ENCODE results near the gene USP35.

USP35 gene, protein sequence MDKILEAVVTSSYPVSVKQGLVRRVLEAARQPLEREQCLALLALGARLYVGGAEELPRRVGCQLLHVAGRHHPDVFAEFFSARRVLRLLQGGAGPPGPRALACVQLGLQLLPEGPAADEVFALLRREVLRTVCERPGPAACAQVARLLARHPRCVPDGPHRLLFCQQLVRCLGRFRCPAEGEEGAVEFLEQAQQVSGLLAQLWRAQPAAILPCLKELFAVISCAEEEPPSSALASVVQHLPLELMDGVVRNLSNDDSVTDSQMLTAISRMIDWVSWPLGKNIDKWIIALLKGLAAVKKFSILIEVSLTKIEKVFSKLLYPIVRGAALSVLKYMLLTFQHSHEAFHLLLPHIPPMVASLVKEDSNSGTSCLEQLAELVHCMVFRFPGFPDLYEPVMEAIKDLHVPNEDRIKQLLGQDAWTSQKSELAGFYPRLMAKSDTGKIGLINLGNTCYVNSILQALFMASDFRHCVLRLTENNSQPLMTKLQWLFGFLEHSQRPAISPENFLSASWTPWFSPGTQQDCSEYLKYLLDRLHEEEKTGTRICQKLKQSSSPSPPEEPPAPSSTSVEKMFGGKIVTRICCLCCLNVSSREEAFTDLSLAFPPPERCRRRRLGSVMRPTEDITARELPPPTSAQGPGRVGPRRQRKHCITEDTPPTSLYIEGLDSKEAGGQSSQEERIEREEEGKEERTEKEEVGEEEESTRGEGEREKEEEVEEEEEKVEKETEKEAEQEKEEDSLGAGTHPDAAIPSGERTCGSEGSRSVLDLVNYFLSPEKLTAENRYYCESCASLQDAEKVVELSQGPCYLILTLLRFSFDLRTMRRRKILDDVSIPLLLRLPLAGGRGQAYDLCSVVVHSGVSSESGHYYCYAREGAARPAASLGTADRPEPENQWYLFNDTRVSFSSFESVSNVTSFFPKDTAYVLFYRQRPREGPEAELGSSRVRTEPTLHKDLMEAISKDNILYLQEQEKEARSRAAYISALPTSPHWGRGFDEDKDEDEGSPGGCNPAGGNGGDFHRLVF

GRCh38 chr11:78188286-78189173 is at the start of gene USP35, which contains the start of gene KCTD21:
Gene USP35 (plus strand): TSS chr11:78188919. CDS start chr11:78196246, 7,327 bp downstream.
Gene KCTD21 (minus strand): TSS chr11:78188626. CDS start chr11:78174554, 14,072 bp downstream.
- DNase-seq, result peak; percentile 98 to 99 (median 99)

DNA sequence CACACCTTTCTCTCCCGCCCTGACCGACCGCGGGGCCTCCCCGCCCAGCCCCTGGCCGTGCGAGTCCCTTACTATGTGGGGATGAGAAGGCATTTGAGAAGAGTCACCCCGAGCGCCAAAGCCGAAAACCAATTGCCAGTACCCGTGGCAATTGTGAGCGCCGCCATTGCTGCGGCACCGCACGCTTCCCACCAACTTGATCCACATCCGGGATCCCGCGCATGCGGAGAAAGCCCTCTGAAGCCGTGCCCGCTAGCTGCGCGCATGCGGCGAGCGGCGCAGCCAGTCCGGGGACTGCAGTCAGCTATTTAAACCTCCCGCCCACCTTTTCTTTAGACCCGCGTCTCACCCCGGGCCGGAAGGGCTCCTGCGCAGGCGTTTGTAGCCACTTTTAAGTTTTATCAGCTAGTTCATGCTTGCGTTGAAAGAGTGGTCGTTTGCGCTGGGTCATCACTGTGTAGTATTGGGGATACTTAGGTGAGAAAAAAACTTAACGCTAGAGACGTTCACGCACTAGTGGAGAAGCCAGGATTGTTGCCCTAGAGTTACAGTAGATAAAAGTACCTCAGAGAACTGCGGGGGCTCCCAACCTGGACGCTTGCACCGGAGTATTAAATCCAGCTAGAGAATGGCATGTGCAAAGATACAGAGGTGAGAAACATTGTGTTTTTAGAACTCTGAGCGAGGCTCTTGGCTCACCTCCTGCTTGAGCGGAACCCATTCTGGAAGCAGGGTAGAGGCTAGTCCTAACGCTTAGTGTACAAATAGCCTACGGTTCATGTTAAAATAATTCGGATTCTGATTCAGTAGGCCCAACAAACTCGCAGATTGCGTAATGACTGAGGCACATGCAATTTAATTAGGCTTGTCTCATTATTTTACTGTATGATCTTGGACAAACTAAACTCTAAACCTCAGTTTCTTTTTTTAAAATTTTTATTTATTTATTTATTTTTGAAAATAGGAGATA is 49.0 kb upstream of the USP35 start, which contains the start of gene ALG8:
Gene ALG8, minus strand, starts transcription at position 205 of the 970 bp plus-strand sequence. Its CDS starts 38 bp downstream, at position 167.
- peak; percentile 98 to 99 (median 99) for DNase-seq

DNA sequence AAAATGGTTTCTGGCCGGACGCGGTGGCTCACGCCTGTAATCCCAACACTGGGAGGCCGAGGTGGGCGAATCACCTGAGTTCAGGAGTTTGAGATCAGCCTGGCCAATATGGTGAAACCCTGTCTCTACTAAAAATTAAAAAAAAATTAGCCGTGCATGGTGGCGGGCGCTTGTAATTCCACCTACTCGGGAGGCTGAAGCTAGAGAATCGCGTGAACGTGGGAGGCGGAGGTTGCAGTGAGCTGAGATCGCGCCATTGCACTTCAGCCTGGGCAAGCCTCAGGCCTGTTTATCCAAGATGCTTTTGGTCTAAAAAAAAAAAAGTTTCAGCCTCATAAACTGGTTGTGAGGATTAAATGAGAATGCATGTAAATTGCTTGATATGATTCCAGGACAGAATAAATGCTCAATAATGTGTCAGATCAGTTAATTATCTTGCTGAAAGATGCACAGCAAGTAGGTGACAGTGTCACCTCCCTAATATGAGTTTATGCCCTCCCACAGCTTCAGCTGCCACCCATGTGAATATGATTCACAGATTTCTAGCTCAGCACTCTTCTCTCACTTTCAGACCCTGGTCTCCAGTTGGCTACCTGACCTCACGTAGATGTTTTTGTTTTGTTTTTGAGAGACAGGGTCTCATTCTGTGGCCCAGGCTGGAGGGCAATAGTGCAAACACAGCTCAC is 48.2 kb upstream of the USP35 start:
- DNase-seq, result peak in 2 of 3 donors; percentile 7 to 17

GRCh38 chr11:78145511-78146025 is 43.2 kb upstream of the USP35 start:
- no peak for DNase-seq

DNA sequence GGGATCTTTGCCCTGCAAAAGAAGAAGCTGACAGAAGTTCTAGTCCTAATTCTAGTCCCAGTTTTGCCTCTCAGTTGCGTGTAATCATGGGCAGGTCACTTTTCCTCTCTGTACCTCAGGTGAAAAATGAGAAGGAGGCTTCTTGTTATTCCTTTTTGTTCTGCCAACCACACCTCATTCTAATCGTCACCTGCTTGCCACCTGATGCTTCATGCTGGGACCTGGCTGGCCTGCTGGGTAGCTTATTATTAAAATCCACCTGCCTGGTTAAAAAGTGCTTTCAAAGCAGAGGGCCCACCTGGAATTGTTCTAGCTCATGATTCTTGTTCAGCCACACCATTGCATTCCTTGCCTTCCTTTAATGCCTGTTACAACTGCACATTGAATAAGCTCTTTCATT is 40.9 kb upstream of the USP35 start:
- DNase-seq, result no peak

DNA sequence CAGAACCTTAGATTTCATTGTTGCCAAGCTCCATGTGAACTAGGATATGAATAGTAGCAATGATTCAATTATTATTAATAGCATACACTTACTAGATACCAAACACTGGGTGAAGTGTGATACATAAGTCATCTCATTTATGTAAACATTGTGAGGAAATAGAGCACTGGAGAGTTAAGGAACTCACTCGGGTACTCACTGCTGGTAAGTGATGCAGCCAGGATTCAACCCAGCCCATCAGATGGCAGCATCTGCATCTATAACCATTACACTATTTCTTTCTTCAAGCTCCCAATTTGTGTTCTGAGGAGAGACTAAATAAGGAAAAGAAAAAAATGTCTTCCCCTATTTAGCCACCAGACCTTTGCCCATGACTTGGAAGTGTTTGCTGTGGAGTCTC is 39.1 kb upstream of the USP35 start:
- peak; percentile 24 to 43 (median 24) for DNase-seq

- no peak for DNase-seq
Observed at GRCh38 chr11:78150346-78150745, 38.4 kb upstream of the USP35 start.

DNA sequence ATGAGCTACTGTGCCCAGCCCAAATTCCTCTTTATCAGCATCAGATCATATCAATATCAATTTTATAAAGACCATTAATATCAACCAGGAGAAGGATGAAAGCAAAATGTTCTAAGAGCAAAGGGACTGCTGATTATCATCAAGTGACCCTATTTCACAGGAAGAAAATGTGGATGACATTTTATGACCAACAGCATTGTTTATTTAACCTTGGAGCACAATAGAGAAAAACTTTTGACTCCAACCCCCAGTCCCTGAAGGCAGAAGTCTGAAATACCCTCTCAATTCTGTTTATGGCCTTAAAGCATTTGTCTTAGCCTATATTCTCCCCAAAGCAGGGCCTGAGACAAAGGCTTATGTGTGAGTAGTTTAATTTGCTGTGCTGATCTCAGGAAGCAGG is 38.0 kb upstream of the USP35 start:
- DNase-seq, result no peak

DNA sequence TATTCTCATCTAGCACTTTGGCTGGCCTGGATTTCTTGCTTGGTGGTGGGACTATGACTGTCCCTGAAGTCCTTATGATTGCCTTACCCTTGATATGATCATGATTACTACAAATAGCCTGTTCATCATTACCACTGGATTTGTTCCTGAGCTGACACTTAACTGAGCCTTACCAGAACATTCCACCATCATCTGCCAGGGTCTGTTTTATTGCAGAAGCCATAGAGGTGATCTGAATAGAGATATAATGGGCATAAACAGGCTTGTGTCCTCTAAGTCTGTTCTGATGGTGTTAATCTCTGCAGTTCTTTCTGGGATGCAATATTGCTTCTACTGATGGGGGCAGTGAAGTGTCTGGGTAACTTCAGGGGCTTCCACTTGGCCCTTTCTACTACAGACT is 36.9 kb upstream of the USP35 start:
- DNase-seq, result no peak

DNA sequence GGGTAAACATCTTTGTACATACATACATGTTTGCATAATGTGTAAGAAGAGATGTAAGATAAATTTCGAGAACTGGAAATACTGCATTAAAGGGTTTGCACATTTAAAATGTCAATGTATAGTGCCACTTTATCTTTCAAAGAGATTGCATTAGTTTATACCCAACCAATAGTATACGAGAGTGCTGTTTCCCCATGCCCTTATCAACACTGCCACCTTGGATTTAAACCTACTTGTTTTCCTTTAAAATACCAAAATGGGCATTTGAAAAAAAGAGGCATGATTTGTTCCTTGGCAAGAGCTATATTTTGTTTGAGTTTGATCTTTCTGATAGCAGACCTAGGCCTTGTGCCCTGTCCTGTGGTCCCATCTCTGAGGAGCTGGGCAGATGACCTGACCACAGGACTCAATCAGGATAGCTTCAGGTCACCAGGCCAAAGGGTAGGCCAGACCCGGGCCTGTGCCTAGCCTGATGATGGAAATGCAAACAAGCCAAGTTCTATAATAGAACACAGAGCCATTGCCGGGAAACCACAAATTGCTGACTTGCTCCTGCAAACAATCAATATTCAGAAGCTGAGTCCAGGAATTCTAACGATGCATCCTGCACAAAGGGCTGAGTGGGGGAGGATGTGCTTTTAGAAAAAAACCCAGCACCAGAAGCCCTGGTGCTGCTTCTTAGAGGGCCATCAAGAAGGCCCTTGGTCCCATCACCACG is 32.4 kb upstream of the USP35 start:
- no peak for DNase-seq

DNA sequence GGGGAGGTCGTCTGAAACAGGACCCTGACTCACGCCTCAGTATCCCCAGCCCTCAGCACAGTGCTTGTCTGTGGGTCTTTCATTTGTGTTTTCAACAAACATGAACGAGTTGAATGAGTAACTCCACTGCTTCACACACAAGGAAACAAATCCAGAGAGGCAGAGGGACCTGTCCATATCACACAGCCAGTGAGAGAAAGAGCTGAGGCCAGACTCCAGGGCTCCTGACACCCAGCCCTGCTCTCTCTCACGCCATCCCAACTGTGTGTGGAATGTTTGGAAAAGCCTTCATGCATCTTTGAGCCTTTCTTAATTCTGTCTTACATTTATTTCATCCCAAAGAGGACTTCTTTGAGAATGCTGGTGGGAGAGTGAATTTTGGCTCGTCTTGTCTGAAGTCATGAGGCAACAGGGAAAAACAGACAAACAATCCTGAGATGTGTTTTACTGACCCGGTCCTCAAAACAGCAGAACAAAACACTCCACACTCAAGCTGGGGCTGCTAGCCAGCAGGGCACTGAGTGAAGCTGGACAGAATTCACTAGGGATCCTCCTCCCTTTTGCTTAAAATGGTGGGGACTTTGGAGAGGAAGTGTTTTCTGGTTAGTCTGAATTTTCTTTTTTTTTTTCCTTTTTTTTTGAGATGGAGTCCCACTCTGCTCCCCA is 29.6 kb upstream of the USP35 start:
- no peak for DNase-seq

DNA sequence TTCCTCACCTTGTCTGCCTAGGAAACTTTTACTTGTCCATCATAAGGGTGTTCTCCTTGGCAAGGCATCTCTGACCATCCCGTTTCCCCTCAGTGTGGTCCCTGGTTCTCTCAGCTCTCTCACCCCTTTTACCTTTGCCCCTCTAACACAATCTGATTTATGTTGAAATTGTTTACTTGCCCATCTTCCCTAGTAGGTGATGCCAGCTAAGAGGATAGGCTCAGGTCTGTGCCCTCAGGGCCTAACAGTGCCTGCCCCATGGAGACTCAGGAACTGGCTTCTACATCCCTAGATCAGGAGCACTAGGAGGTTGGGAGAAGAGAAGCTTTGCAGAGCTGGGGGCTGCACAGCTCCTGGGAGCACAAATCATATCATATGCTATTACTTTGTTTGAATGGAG is 28.2 kb upstream of the USP35 start:
- no peak for DNase-seq

DNA sequence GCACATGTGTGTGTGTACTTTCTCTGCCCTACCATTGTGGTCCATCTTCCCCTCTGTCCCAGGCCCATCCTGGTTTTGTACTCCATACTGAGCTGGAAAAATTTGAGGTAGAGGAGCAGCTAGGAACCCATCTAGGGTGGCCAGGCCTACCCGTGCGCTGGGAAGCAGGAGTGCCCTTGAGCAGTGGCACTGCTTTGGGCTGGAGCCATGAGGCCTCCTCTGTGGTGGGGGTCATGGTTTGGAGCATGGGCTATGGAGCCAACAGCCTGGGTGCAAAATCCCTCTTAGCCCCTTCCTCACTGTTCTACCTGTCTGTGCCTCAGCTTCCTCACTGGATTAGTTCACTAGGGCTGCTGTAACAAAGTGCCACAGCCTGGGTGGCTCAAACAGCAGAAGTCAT is 27.4 kb upstream of the USP35 start:
- DNase-seq, result no peak

GRCh38 chr11:78161962-78162371 is 26.8 kb upstream of the USP35 start:
- no peak for DNase-seq

- DNase-seq, result no peak
Observed at GRCh38 chr11:78163828-78164227, 24.9 kb upstream of the USP35 start.

DNA sequence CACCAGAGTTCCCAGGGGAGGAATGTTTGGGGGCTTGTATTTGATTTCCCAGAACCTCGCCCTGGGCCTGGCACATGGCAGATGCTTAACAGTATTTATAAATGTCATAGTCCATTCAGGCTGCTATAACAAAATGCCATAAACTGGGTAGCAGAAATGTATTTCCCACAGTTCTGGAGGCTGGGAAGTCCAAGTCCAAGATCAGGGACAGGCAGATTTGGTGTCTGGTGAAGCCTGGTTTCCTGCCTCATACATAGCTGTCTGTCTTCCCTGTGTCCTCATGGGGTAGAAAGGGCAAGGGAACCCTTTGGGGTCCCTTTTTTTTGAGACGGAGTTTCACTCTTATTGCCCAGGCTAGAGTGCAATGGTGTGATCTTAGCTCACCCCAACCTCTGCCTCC is 24.2 kb upstream of the USP35 start:
- no peak for DNase-seq

DNA sequence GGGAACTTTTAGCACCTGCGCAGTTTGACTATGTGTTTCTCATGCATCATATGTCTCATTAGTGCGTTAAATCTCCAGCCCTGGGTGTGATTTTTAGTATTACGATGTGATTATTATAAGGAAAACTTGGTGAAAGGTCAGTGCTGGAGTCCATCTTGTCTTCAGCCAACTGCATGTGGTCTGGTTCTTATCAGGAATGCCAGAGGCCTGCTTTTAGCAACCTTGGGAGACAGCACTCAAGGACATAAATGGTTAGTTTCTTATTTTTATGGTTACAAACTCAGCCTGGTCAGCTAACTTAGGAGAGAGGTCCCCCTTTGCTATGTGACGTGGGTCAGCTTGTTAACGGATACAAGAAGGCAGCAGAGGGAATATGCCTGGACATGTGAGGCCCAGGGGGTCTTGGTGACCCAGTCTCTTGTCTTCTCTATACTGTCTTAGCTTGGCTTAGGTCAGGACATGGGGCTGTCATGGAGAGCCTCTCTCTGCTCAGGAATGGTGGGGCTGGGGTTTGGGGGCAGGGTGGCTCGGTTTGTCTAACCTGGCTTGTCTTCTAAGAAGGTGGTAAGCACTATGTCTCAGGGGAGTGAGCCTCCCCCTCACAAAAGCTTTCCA is 21.8 kb upstream of the USP35 start:
- DNase-seq, result no peak

Measured in suppressor macrophage treated with lipopolysaccharide for 1 hour (primary cell).